Lower leg skin (tissue), 4 donors: Measurements from ENCODE around the gene EYA2. TPM values are rescaled to one million over a fixed set of nuclear protein-coding genes. Genes with fewer than 3 reads are reported as not detected.

Experiments used
- DNase-seq, 2 donors: peaks; one replicate each; pipeline ENCODE4 v3.0.0-alpha.2; 2019; ENCODE audit warnings: low spot score in 2 of 2
- H3K4me3 ChIP-seq: fragments of 200-600 bp; sonication (generic); 2 replicates; pipeline ENCODE4 v1.5.1; 2017; ENCODE audit warnings: mild to moderate bottlenecking, low read depth; ENCODE audit not compliant: poor library complexity, severe bottlenecking
- CTCF ChIP-seq, 3 donors: fragments of 450-650 bp; IDR thresholded peaks; one replicate each; pipeline ENCODE4 v1.5.1; 2016; ENCODE audit warnings: antibody characterized with exemption in 3 of 3, mild to moderate bottlenecking in 3 of 3, moderate library complexity in 2 of 3
- POLR2A ChIP-seq, 2 donors: fragments of 450-650 bp; IDR thresholded peaks; one replicate each; pipeline ENCODE4 v1.6.1; 2016 to 2017; ENCODE audit warnings: antibody characterized with exemption in 2 of 2, mild to moderate bottlenecking in 1 of 2, moderate library complexity in 1 of 2
- WGBS, 2 donors: methylation state at CpG; one replicate each; pipeline ENCODE4 v1.1.5; 2018; 5-methylcytosine and 5-hydroxymethylcytosine counted together
- intact Hi-C: fragments of 100-400 bp; cut with DNase I; formaldehyde crosslinking; loops from one replicate; pipeline ENCODE4 v1.15.0; 2023; ENCODE audit warnings: low total_unique reads
- microRNA-seq, 2 donors: library from miRNA; unstranded; fragments of <30 nt; microRNA quantifications; one replicate each; pipeline ENCODE4, GENCODE V29; 2016; ENCODE audit warnings: borderline replicate concordance in 2 of 2, borderline number of aligned reads in 1 of 2
- total RNA-seq, 4 donors: library from RNA; depleted of rRNA; stranded (reverse); fragments of >200 nt; gene quantifications; one replicate each; pipeline ENCODE4 v1.1.0, GENCODE V29; 2016

EYA2 gene
- total RNA-seq, 4 donors from 2014 or later, result 0.63 to 6.1 (median 3.3) TPM

- DNase-seq, result no peak
- intact Hi-C loops, result no loop called here
- peak in 1 of 3 donors; percentile 95 for TF ChIP-seq CTCF (IDR thresholded peaks at IDR 0.05)
- no peak for TF ChIP-seq POLR2A (IDR thresholded peaks at IDR 0.05)
- no peak overlapping the region for H3K4me3 ChIP-seq
- 94% methylated on average over 9 of the region's 9 CpGs for WGBS, 2 donors
These were observed 338.9 kb downstream of the EYA2 start for GRCh38 chr20:47233333-47234188.

GRCh38 chr20:47235111-47235510 is 340.5 kb downstream of the EYA2 start:
- intact Hi-C loops, result no loop called here
- 95 to 97% methylated on average over 6 of the region's 6 CpGs for WGBS, 2 donors
- no peak overlapping the region for H3K4me3 ChIP-seq
- DNase-seq, result no peak
- TF ChIP-seq POLR2A (IDR thresholded peaks at IDR 0.05) (no peak), CTCF (IDR thresholded peaks at IDR 0.05) (no peak)

- no peak overlapping the region for H3K4me3 ChIP-seq
- no peak for DNase-seq
- TF ChIP-seq POLR2A (IDR thresholded peaks at IDR 0.05), result no peak
- TF ChIP-seq CTCF (IDR thresholded peaks at IDR 0.05), result peak in 1 of 3 donors; percentile 68
- intact Hi-C loops, result no loop called here
- WGBS, 2 donors, result 85 to 86% methylated on average over 14 of the region's 14 CpGs
These were observed 341.4 kb downstream of the EYA2 start for GRCh38 chr20:47235853-47236638.

GRCh38 chr20:47236639-47236900 is 341.9 kb downstream of the EYA2 start:
- no peak for DNase-seq
- intact Hi-C loops, result no loop called here
- no peak overlapping the region for H3K4me3 ChIP-seq
- TF ChIP-seq POLR2A (IDR thresholded peaks at IDR 0.05) (no peak), CTCF (IDR thresholded peaks at IDR 0.05) (no peak)
- 100% methylated on average over 1 of the region's 1 CpG for WGBS, 2 donors

- no peak for TF ChIP-seq CTCF (IDR thresholded peaks at IDR 0.05)
- no peak for TF ChIP-seq POLR2A (IDR thresholded peaks at IDR 0.05)
- no peak for DNase-seq
- H3K4me3 ChIP-seq, result no peak overlapping the region
- intact Hi-C loops, result no loop called here
- 96 to 97% methylated on average over 4 of the region's 4 CpGs for WGBS, 2 donors
These were observed 343.1 kb downstream of the EYA2 start for GRCh38 chr20:47237715-47238114.

Small RNA genes within 50 kb of the gene (microRNA-seq; reads per million reads assigned to microRNA genes)
- gene MIR3616, result 0 to 0.57 reads per million in 2 donors

Other genes with a start within 250 kb of the EYA2 start
- gene SLC13A3, start 243.4 kb upstream of the EYA2 start, total RNA-seq, result 1 to 10 TPM; 1.4 to 3.3 (median 1.8) TPM
- gene TP53RK, start 205.4 kb upstream of the EYA2 start, total RNA-seq, result 10 to 100 TPM; 19.5 to 28.6 (median 24.0) TPM
- 10 to 100 TPM in 2 of 4 donors, 1 to 10 TPM in 2; 3.9 to 14.9 (median 10.0) TPM for gene SLC2A10, start 185.2 kb upstream of the EYA2 start, total RNA-seq